AG04449 (cell line): ENCODE data around the gene ATIC.

ENCODE experiments used
- CTCF ChIA-PET: fragments of 350-600 bp; formaldehyde crosslinking; extraction: SDS; loops from one replicate; lab custom pipeline; 2021; ENCODE audit warnings: antibody characterized with exemption; lab: Yijun Ruan, JAX
- POLR2A ChIA-PET: fragments of 400-600, 350-600 bp; formaldehyde crosslinking; extraction: SDS; loops from one replicate; lab custom pipeline; 2020; ENCODE audit warnings: antibody characterized with exemption, inconsistent platforms; lab: Yijun Ruan, JAX
- DNase-seq: peaks from one replicate; pipeline ENCODE4 v3.0.0-alpha.2; 2010; ENCODE audit warnings: low read depth, low spot score
- H3K4me3 ChIP-seq: 2 replicates; pipeline ENCODE4 v1.5.1; 2011; ENCODE audit warnings: low read depth, mild to moderate bottlenecking, control low read depth, low read length
- TF ChIP-seq, protein P1 (sequence below): IDR thresholded peaks from one replicate; pipeline ENCODE4 v1.5.1; 2011; ENCODE audit warnings: mild to moderate bottlenecking, moderate library complexity, low read length, control low read depth, inconsistent platforms; ENCODE audit not compliant: insufficient read depth; ENCODE audit errors: missing control alignments

Gene ATIC

DNA sequence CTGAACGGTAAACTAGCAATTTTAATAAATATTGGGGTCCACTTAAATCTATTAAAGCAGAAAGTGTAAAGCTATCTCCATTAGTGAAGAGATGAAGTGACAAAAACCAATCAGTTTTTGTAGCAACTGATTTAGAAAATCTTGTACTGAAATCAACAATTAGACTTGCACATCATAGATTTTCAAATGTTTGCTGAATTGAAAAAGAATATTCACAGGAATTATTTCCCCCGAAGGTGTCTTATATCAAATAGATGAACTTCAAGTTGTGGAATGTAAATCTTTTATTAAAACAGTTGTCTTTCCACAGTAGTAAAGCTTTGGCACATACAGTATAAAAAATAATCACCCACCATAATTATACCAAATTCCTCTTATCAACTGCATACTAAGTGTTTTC, 48.7 kb downstream of the ATIC start:
- CTCF ChIA-PET: interaction anchor here (1.1 kb wide), 1 partner anchor 18 kb away, joined by 3 read pairs; no protein-coding TSS in a partner anchor
- H3K4me3 ChIP-seq: no peak overlapping the region
- TF ChIP-seq, protein P1, sequence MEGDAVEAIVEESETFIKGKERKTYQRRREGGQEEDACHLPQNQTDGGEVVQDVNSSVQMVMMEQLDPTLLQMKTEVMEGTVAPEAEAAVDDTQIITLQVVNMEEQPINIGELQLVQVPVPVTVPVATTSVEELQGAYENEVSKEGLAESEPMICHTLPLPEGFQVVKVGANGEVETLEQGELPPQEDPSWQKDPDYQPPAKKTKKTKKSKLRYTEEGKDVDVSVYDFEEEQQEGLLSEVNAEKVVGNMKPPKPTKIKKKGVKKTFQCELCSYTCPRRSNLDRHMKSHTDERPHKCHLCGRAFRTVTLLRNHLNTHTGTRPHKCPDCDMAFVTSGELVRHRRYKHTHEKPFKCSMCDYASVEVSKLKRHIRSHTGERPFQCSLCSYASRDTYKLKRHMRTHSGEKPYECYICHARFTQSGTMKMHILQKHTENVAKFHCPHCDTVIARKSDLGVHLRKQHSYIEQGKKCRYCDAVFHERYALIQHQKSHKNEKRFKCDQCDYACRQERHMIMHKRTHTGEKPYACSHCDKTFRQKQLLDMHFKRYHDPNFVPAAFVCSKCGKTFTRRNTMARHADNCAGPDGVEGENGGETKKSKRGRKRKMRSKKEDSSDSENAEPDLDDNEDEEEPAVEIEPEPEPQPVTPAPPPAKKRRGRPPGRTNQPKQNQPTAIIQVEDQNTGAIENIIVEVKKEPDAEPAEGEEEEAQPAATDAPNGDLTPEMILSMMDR: no peak
- no peak for DNase-seq
- POLR2A ChIA-PET: no interaction called here

DNA sequence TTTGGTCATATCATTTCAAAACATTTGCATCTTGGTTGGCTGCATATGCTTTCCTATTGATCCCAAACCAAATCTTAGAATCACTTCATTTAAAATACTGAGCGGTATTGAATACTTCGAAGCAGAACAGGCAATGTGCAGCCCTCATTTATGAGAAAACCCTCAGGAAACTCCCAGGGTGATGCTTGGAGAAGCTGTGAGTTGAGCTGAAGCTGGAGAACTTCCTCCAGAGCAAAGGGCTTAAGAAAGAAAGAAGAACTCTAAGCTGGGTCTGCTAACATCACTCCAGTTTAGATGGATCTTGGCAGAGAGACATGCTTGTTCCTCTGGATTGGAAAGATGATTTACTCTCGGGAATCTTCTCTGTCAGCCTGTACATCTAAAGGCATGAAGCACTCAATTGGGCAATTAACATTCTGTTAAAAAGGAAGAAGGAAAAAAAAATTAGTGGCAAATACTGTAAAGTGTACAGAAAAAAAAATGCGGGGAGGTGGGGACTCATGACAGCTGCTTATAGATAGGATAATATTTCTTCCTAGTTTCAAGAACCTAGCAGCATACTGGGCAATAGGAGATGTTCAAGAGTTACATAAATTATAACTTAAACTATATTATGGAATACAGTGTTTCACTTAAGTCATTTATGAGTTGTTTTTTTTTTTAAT, 49.5 kb downstream of the ATIC start:
- TF ChIP-seq, protein P1: no peak
- H3K4me3 ChIP-seq: no peak overlapping the region
- POLR2A ChIA-PET: no interaction called here
- no peak for DNase-seq
- CTCF ChIA-PET: no interaction called here

DNA sequence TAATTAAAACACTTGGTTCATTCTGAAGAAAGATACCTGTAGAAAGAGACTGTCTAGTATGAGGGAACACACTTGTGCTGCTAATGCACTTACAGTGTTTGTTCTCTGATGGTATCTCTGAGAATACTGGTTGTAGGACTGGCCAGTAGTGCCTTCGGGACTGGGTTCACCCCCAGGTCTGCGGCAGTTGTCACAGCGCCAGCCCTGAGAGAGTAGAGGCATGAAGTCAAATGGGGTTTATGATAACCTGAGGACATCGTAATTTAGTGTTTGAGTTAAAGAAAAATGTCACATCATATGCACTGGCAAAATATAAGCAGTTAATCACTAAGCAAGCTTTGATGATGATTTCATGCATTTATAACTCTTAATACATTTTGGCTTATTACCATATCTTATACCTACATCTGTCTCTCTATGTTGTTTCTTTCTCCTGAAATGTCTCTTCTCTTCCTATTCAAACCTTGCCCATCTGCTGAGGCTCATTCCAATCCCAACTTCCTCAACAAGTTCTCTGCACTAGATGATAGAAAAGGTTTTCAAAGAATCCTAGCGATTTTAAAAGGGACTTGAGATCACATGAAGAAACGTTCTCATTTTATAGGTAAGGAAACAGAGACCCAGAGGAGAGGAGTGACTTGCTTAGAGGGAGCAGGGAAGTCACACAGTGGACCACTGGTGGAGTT, 50.2 kb downstream of the ATIC start:
- H3K4me3 ChIP-seq: no peak overlapping the region
- ChIA-PET POLR2A (no interaction called here), CTCF (no interaction called here)
- TF ChIP-seq, protein P1: no peak
- no peak for DNase-seq

DNA sequence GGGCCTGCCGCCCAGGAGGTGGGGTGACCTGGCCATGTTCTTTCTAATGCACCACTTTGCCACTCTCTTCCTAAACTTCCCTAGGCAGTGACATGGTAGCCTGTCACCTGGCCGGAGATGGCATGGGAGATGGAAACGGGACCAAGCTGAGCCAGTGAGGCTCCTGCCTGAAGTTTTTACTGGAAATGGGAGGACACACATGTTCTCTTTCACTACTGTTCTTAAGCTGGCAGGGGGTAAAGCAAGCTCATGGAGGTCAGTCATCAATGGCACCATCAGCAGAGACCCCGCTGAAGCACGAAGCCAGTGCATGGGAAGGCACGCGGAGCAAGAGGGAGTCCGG, 50.7 kb downstream of the ATIC start:
- ChIA-PET POLR2A (interaction anchor here (0.6 kb wide), 1 partner anchor 830 kb away, joined by 7 read pairs; no protein-coding TSS in a partner anchor), CTCF (no interaction called here)
- TF ChIP-seq, protein P1: no peak
- no peak overlapping the region for H3K4me3 ChIP-seq
- no peak for DNase-seq

DNA sequence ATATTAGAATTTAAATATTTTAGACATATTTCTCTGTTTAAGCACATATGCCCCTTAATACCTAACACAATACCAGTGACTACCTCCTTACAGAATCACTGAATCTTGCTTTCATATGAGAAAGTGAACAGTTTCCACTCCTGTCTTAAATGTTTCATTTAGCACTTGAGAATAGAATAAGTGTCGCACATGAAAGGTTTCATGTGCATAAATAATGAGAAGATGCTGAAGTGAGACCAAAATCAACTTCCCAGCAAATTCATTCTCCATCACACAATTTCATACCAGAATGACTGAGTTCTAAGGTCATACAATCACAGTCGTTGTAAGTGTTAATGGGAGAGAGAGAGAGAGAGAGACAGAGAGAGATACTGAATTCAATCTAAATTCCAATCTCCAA, 51.2 kb downstream of the ATIC start:
- H3K4me3 ChIP-seq: no peak overlapping the region
- ChIA-PET CTCF (no interaction called here), POLR2A (interaction anchor here (0.6 kb wide), 1 partner anchor 831 kb away, joined by 7 read pairs; no protein-coding TSS in a partner anchor)
- TF ChIP-seq, protein P1: no peak
- DNase-seq: no peak

DNA sequence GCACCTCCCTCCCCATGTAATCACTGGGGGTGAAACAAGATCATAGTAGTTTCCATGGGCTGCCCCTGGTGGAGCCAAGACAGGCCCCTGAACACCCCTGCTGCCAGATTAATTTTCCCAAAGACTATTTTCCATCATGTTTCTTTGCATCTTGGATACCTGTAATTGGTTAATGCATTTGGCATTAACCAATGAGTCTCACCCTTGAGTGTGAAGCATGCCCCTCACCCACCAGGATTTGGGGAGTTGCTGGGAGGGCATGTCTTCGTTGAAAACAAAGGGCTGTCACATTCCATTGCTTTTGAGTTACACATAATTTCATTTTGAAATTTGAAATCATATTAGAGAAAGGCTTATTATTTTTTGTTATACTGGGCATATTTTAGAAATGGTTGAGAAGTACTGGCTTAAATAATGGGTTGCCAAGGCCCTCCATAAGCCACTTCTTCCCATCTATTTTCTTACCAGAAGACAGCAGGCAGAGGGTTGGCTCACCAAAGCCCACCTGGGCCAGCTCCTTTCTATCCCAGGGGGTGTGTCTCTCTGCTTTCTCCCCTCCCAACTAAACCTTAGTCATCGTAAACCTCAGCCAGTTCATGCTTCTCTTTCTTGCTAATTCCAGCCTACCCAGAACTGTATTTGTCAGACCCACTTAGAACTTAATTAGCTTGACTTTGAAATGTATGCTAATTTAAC, 51.8 kb downstream of the ATIC start:
- CTCF ChIA-PET: interaction anchor here (1.1 kb wide), 1 partner anchor 11 kb away, joined by 3 read pairs; no protein-coding TSS in a partner anchor
- POLR2A ChIA-PET: no interaction called here
- no peak overlapping the region for H3K4me3 ChIP-seq
- TF ChIP-seq, protein P1: no peak
- DNase-seq: no peak
